ENCODE measurements around the gene SDHA.
"Not testable (repeated sequence)": the region's sequence is repeated elsewhere in the genome, so short reads cannot be mapped to it uniquely, and the experiment has no call there.

SDHA gene

DNA sequence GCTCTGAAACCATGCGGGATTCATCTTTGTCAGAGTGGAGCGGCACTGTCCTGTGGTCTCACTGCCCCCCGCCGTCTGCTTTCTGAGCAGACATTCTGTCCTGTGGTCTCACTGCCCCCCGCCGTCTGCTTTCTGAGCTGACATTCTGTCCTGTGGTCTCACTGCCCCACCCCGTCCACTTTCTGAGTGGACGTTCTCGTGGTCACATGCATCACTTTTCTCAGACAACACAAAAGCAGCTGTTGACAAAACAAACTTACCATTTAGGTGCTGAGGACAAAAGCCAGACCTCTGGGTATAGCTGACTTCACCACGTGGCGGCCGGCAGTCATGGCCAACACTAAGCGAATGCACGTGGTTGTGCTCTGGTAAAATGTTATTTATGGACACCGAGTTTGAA lies 24.0 kb upstream of the SDHA start:
- H3K9me3 ChIP-seq (ENCODE audit: control insufficient read depth, low read length) = no peaks in the 10 kb centered on the region
- no peak overlapping the region for H3K4me2 ChIP-seq (ENCODE audit: low read length)
- H3K4me1 ChIP-seq = peaks cover 11% of the 10 kb centered on the region
- TF ChIP-seq, protein P1, sequence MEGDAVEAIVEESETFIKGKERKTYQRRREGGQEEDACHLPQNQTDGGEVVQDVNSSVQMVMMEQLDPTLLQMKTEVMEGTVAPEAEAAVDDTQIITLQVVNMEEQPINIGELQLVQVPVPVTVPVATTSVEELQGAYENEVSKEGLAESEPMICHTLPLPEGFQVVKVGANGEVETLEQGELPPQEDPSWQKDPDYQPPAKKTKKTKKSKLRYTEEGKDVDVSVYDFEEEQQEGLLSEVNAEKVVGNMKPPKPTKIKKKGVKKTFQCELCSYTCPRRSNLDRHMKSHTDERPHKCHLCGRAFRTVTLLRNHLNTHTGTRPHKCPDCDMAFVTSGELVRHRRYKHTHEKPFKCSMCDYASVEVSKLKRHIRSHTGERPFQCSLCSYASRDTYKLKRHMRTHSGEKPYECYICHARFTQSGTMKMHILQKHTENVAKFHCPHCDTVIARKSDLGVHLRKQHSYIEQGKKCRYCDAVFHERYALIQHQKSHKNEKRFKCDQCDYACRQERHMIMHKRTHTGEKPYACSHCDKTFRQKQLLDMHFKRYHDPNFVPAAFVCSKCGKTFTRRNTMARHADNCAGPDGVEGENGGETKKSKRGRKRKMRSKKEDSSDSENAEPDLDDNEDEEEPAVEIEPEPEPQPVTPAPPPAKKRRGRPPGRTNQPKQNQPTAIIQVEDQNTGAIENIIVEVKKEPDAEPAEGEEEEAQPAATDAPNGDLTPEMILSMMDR (IDR thresholded peaks at IDR 0.05) = no peak
- H3K4me3 ChIP-seq (ENCODE audit: low read depth, low read length) = no peak overlapping the region
- H3K36me3 ChIP-seq (ENCODE audit: control insufficient read depth, insufficient read depth, low read length) = no peaks in the 10 kb centered on the region
- no peak overlapping the region for H3K9ac ChIP-seq
- H3K79me2 ChIP-seq = no peaks in the 10 kb centered on the region
- H3K27ac ChIP-seq = no peak overlapping the region
- no peak overlapping the region for H2AFZ ChIP-seq
- H3K27me3 ChIP-seq (ENCODE audit: control insufficient read depth, insufficient read depth, low read length) = no peaks in the 10 kb centered on the region

DNA sequence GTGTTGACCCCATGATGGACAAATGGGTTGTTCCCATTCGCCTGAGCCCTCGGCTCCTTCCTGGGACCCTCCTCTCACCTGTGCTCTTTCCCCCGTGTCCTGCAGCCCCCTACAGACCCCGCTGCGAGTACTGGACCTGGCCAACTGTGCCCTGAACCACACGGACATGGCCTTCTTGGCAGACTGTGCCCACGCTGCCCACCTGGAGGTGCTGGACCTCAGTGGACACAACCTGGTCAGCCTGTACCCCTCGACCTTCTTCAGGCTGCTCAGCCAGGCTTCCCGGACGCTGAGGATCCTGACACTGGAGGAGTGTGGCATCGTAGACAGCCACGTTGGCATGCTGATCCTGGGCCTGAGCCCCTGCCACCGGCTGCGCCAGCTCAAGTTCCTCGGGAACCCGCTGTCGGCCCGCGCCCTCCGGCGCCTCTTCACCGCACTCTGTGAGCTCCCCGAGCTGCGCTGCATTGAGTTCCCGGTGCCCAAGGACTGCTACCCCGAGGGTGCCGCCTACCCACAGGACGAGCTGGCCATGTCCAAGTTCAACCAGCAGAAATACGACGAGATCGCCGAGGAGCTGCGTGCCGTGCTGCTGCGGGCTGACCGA lies 23.4 kb upstream of the SDHA start:
- no peak overlapping the region for H3K4me2 ChIP-seq (ENCODE audit: low read length)
- TF ChIP-seq, protein P1 (IDR thresholded peaks at IDR 0.05) = no peak
- H2AFZ ChIP-seq = no peak overlapping the region
- H3K27me3 ChIP-seq (ENCODE audit: control insufficient read depth, insufficient read depth, low read length) = no peaks in the 10 kb centered on the region
- no peak overlapping the region for H3K9ac ChIP-seq
- no peaks in the 10 kb centered on the region for H3K36me3 ChIP-seq (ENCODE audit: control insufficient read depth, insufficient read depth, low read length)
- peaks cover 11% of the 10 kb centered on the region for H3K4me1 ChIP-seq
- no peak overlapping the region for H3K4me3 ChIP-seq (ENCODE audit: low read depth, low read length)
- no peak overlapping the region for H3K27ac ChIP-seq
- H3K79me2 ChIP-seq = no peaks in the 10 kb centered on the region
- no peaks in the 10 kb centered on the region for H3K9me3 ChIP-seq (ENCODE audit: control insufficient read depth, low read length)

DNA sequence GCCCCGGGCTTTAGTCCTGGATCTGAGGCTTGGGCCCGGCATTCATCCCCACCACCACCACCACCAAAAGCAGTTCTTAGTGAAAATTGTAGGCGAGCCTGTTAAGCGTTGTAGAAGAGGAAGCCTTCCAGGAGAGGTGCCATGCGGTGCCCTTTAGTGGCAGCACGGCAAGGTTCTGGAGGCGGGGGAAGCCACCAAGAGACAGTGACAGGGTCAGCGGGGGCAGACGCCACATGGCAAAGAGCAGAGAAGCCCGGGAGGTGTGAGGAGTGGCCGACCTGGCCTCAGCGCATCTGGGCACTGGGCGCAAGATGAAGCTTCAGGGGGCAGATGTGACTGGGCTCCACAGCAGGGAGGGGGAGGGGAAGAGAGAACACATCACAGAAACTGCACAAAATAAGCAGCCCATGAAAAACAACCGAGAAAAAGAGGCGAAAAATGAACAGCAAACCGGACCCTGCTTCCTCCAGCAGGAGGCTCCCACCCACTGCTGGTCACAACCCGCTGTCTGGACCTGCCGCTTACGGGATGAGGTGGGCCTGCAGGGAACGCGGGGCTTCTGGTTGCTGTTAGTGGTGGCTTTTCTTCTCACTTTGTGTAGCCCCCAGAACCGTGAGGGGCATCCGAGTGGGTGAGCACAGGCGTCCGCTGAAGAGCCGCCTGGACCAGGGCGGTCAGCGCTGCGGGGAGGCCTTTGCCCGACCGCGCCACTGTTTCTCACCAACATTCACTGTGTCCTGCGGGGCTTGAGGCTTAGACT lies 22.5 kb upstream of the SDHA start:
- TF ChIP-seq, protein P1 (IDR thresholded peaks at IDR 0.05) = no peak
- no peaks in the 10 kb centered on the region for H3K79me2 ChIP-seq
- no peak overlapping the region for H3K9ac ChIP-seq
- peaks cover 9% of the 10 kb centered on the region for H3K4me1 ChIP-seq
- no peaks in the 10 kb centered on the region for H3K27me3 ChIP-seq (ENCODE audit: control insufficient read depth, insufficient read depth, low read length)
- H3K9me3 ChIP-seq (ENCODE audit: control insufficient read depth, low read length) = no peaks in the 10 kb centered on the region
- no peak overlapping the region for H3K4me2 ChIP-seq (ENCODE audit: low read length)
- H3K27ac ChIP-seq = no peak overlapping the region
- no peaks in the 10 kb centered on the region for H3K36me3 ChIP-seq (ENCODE audit: control insufficient read depth, insufficient read depth, low read length)
- H2AFZ ChIP-seq = no peak overlapping the region
- no peak overlapping the region for H3K4me3 ChIP-seq (ENCODE audit: low read depth, low read length)

DNA sequence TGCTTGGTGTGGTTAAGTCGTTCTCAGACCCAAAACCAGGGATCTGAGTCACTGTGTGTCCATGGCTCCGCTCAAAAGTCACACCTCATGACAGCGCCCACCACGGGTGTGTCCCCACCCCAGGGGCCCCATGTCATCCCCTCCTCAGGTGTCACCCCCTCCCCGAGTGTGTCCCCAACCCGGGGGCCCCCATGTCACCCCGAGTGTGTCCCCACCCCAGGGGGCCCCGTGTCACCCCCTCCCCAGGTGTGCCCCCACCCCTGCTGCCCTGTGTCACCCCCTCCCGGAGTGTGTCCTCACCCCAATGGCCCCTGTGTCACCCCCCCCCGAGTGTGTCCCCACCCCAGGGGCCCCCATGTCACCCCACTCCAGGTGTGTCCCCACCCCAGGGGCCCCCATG lies 21.8 kb upstream of the SDHA start:
- Histone ChIP-seq H3K27ac (no peak overlapping the region), H3K9ac (no peak overlapping the region), H3K4me2 (ENCODE audit: low read length) (no peak overlapping the region), H3K9me3 (ENCODE audit: control insufficient read depth, low read length) (no peaks in the 10 kb centered on the region), H3K36me3 (ENCODE audit: control insufficient read depth, insufficient read depth, low read length) (no peaks in the 10 kb centered on the region), H3K79me2 (no peaks in the 10 kb centered on the region), H3K4me3 (ENCODE audit: low read depth, low read length) (no peak overlapping the region), H2AFZ (no peak overlapping the region), H3K4me1 (peaks cover 2% of the 10 kb centered on the region), H3K27me3 (ENCODE audit: control insufficient read depth, insufficient read depth, low read length) (no peaks in the 10 kb centered on the region)
- TF ChIP-seq, protein P1 (IDR thresholded peaks at IDR 0.05) = no peak

DNA sequence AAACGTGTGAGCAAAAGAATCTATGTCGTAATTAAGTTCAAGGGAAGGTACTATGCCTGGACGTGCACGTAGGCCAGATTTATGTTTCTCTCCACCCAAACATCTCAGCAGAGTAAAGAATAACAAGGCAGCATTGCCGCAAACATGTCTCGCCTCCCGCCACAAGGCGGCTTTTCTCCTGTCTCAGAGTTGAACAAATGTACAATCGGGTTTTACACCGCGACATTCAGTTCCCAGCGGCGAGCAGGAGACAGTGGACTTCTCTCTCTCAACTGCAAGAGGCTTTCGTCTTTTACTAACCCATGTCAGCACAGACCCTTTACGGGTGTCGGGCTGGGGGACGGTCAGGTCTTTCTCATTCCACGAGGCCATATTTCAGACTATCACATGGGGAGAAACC lies 21.1 kb upstream of the SDHA start:
- not testable (repeated sequence) for H3K4me2 ChIP-seq (ENCODE audit: low read length); H3K9ac ChIP-seq; H3K9me3 ChIP-seq (ENCODE audit: control insufficient read depth, low read length); H3K79me2 ChIP-seq; H3K36me3 ChIP-seq (ENCODE audit: control insufficient read depth, insufficient read depth, low read length); H3K4me3 ChIP-seq (ENCODE audit: low read depth, low read length); H3K27me3 ChIP-seq (ENCODE audit: control insufficient read depth, insufficient read depth, low read length); H3K4me1 ChIP-seq; H2AFZ ChIP-seq; H3K27ac ChIP-seq
